HepG2 (cell line): ENCODE results near the gene BOD1. TPM values are rescaled to one million over a fixed set of nuclear protein-coding genes. Genes with fewer than 3 reads are reported as not detected.

ENCODE experiments used
- ATAC-seq: fragments of 200-7000 bp; cut with Tn5 transposase; 3 replicates; pipeline ENCODE4 v1.9.1; 2020; ENCODE audit warnings: mild to moderate bottlenecking, moderate library complexity
- BruUV-seq: library from RNA; stranded (reverse); fragments of 400-500 nt; replicated peaks from 2 replicates; lab custom pipeline; 2021; lab: Mats Ljungman, UMichigan
- CTCF ChIA-PET: fragments of 300-600 bp; formaldehyde crosslinking; extraction: SDS; loops from one replicate; lab custom pipeline; 2021; ENCODE audit warnings: low total read pairs, inconsistent platforms, low intra/inter-chr PET ratio; lab: Yijun Ruan, JAX
- POLR2A ChIA-PET: fragments of 350-600 bp; sonication (Branson Sonifier 250); formaldehyde crosslinking; loops from one replicate; lab custom pipeline; 2020; ENCODE audit warnings: antibody characterized with exemption, inconsistent platforms; lab: Yijun Ruan, JAX
- DNase-seq: peaks from one replicate; pipeline ENCODE4 v3.0.0-alpha.2; 2015; ENCODE audit warnings: low spot score
- FAIRE-seq: peaks from 3 replicates; lab custom pipeline; 2011; peaks lifted over from hg19 to GRCh38; lab: Jason Lieb, UNC
- H2AFZ ChIP-seq: one replicate; pipeline ENCODE4 v1.6.1; 2011; ENCODE audit warnings: low read length, inconsistent platforms
- H3K27ac ChIP-seq: fragments of 300-600 bp; 3 replicates; pipeline ENCODE4 v1.8.0; 2011; ENCODE audit warnings: mixed run types, mild to moderate bottlenecking, mixed read lengths, low read length, inconsistent platforms; ENCODE audit not compliant: insufficient read depth; ENCODE audit errors: extremely low read length
- H3K27me3 ChIP-seq, 2 experiments: fragments of 200-600 bp in 1 of 2; 2 replicates in 1 of 2; 3 replicates in 1 of 2; pipeline versions ENCODE4 v1.6.0 to v1.8.0; 2011; ENCODE audit warnings: low read length in 2 of 2, mild to moderate bottlenecking in 2 of 2, moderate library complexity in 2 of 2, inconsistent platforms in 1 of 2; ENCODE audit not compliant: insufficient read depth in 2 of 2, control insufficient read depth in 1 of 2
- H3K36me3 ChIP-seq, 2 experiments: fragments of 200-600 bp in 1 of 2; replicated peaks in 1 of 2; 2 replicates in 1 of 2; 3 replicates in 1 of 2; pipeline versions ENCODE4 v1.5.1 to v1.8.0; 2011; ENCODE audit warnings: low read length in 2 of 2, inconsistent platforms in 1 of 2; ENCODE audit not compliant: insufficient read depth in 2 of 2, control insufficient read depth in 1 of 2
- H3K4me1 ChIP-seq: 2 replicates; pipeline ENCODE4 v1.5.1; 2012; ENCODE audit warnings: low read length, inconsistent platforms; ENCODE audit not compliant: insufficient read depth
- H3K4me2 ChIP-seq: 2 replicates; pipeline ENCODE4 v1.6.0; 2011; ENCODE audit warnings: low read depth, low read length, inconsistent platforms
- H3K4me3 ChIP-seq, 3 experiments: fragments of 200-600 bp in 1 of 3; sonication (generic), shearing (Covaris generic) in 1 of 3; replicated peaks in 1 of 3; 2 replicates each; pipeline ENCODE4 v1.5.1; 2011 to 2016; ENCODE audit warnings: low read length in 3 of 3, inconsistent platforms in 2 of 3, low read depth in 2 of 3, mild to moderate bottlenecking in 2 of 3, control low read depth in 1 of 3, mixed read lengths in 1 of 3; ENCODE audit not compliant: insufficient read depth in 1 of 3
- H3K79me2 ChIP-seq: one replicate; pipeline ENCODE4 v1.6.1; 2011; ENCODE audit warnings: low read length, inconsistent platforms; ENCODE audit not compliant: insufficient read depth
- H3K9ac ChIP-seq: 2 replicates; pipeline ENCODE4 v1.6.0; 2011; ENCODE audit warnings: mild to moderate bottlenecking, low read depth, low read length, inconsistent platforms; ENCODE audit not compliant: insufficient read depth
- H3K9me3 ChIP-seq: 2 replicates; pipeline ENCODE4 v1.5.1; 2012; ENCODE audit warnings: mild to moderate bottlenecking, low read length
- H4K20me1 ChIP-seq: 2 replicates; pipeline ENCODE4 v1.6.0; 2011; ENCODE audit warnings: inconsistent platforms, mild to moderate bottlenecking, low read length, moderate library complexity; ENCODE audit not compliant: insufficient read depth
- JUNB ChIP-seq: sonication (generic); formaldehyde crosslinking; IDR thresholded peaks from 2 replicates; pipeline ENCODE4 v1.8.0; 2022; ENCODE audit warnings: missing genetic modification reagents, mild to moderate bottlenecking, borderline replicate concordance
- SYNCRIP ChIP-seq: fragments of 200-400 bp; formaldehyde crosslinking; IDR thresholded peaks from 2 replicates; pipeline ENCODE4 v1.6.1; 2018; ENCODE audit warnings: mild to moderate bottlenecking, low read depth, low read length; ENCODE audit not compliant: insufficient read depth
- ZEB1 ChIP-seq: IDR thresholded peaks from 2 replicates; pipeline ENCODE4 v1.6.1; 2012; ENCODE audit warnings: mild to moderate bottlenecking, low read depth, inconsistent platforms; ENCODE audit not compliant: insufficient replicate concordance
- ZNF17 ChIP-seq: sonication (generic); formaldehyde crosslinking; IDR thresholded peaks from 2 replicates; pipeline ENCODE4 v1.5.0; 2020; ENCODE audit warnings: mild to moderate bottlenecking, missing genetic modification reagents
- ZNF251 ChIP-seq: sonication (generic); formaldehyde crosslinking; IDR thresholded peaks from 2 replicates; pipeline ENCODE4 v1.9.0; 2021; ENCODE audit warnings: mild to moderate bottlenecking, missing genetic modification reagents
- ZNF460 ChIP-seq: sonication (generic); formaldehyde crosslinking; IDR thresholded peaks from 2 replicates; pipeline ENCODE4 v1.5.1; 2020; ENCODE audit warnings: missing genetic modification reagents, mild to moderate bottlenecking, borderline replicate concordance
- ZNF7 ChIP-seq: IDR thresholded peaks from 2 replicates; pipeline ENCODE4 v1.6.1; 2016; ENCODE audit warnings: missing biosample characterization, missing genetic modification reagents
- ZNF749 ChIP-seq: sonication (generic); formaldehyde crosslinking; IDR thresholded peaks from 2 replicates; pipeline ENCODE4 v1.8.0; 2022; ENCODE audit warnings: mild to moderate bottlenecking, missing genetic modification reagents, moderate library complexity, borderline replicate concordance
- ZSCAN31 ChIP-seq: sonication (generic); formaldehyde crosslinking; IDR thresholded peaks from 2 replicates; pipeline ENCODE4 v1.5.0; 2020; ENCODE audit warnings: low read depth, mild to moderate bottlenecking, missing genetic modification reagents
- WGBS: methylation state at CpG from one replicate; pipeline ENCODE4 v1.1.6; 2017; ENCODE audit warnings: low lambda C conversion rate; 5-methylcytosine and 5-hydroxymethylcytosine counted together
- in situ Hi-C: cut with HindIII; loops from 2 replicates; pipeline ENCODE4 v1.10.0; 2017; ENCODE audit warnings: low pct_unique_long_range_greater_than_20kb; ENCODE audit not compliant: extremely low pct_ligation_motif_present
- intact Hi-C: fragments of 100-400 bp; cut with micrococcal nuclease; formaldehyde crosslinking; loops from one replicate; pipeline ENCODE4 v1.10.0; 2022; ENCODE audit not compliant: unreplicated experiment
- polyA plus RNA-seq, 8 experiments: library from polyadenylated mRNA; depleted of rRNA in 3 of 8; stranded (reverse) in 7 of 8; unstranded in 1 of 8; fragments of >200 nt; fragmentation: Illumina TruSeq in 4 of 8; extraction: Trizol in 4 of 8; gene quantifications; 2 replicates each; pipeline versions ENCODE4 v1.2.1 to v1.2.3, GENCODE V29; 2011 to 2016; ENCODE audit warnings: low read depth in 4 of 8, missing spikeins in 1 of 8, mixed read lengths in 1 of 8; ENCODE audit not compliant: insufficient read depth in 1 of 8
- total RNA-seq, 5 experiments: library from RNA; depleted of rRNA; stranded (reverse); fragments of >200 nt; fragmentation: Illumina TruSeq; extraction: Trizol; gene quantifications; 2 replicates each; pipeline ENCODE4 v1.2.3, GENCODE V29; 2016; ENCODE audit warnings: low read depth in 1 of 5
- TF ChIP-seq, protein P1 (sequence below): sonication (generic); formaldehyde crosslinking; IDR thresholded peaks from 2 replicates; pipeline ENCODE4 v1.8.1; 2023; ENCODE audit warnings: mild to moderate bottlenecking, missing genetic modification reagents

Gene BOD1
- total and polyA plus RNA-seq, 2 of the 13 experiments (the other 11 are each of a cell fraction or from before 2014, with no cell fraction given), result 81.5 to 103 TPM

DNA sequence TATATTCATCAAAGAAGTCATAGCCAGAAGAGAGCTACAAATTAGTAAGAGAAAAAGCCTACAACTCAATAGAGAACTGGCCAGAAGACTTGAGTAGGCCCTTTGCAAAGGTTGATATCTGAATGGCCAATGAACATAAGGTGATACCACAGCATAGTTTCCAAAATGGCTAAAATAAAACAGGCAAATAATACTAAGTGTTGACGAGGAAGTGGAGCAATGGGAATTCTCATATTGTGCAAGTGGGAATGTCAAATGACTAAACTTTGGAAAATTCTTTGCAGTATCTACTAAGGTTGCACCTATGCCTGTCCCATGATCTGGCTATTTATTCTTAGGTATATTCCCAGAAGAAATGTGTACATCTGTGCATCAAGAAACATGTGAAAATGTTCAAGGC lies 48.3 kb downstream of the BOD1 start:
- H3K36me3 ChIP-seq, result no peaks in the 10 kb centered on the region
- H3K9ac ChIP-seq, result no peak overlapping the region
- ChIA-PET CTCF (no interaction called here), POLR2A (no interaction called here)
- H3K4me3 ChIP-seq, result no peak overlapping the region
- no peaks in the 10 kb centered on the region for H3K79me2 ChIP-seq
- ATAC-seq, result no peak
- H3K27ac ChIP-seq, result no peak overlapping the region
- DNase-seq, result no peak
- intact Hi-C loops, result no loop called here
- H3K9me3 ChIP-seq, result no peaks in the 10 kb centered on the region
- no peaks in the 10 kb centered on the region for H3K4me1 ChIP-seq
- no peak overlapping the region for H3K4me2 ChIP-seq
- peak; percentile 86 for TF ChIP-seq ZNF7
- TF ChIP-seq ZSCAN31 (CRISPR knock-in tag), result no peak
- 32% methylated on average over 1 of the region's 1 CpG for WGBS
- H3K27me3 ChIP-seq, result peaks cover 0 to 24% of the 10 kb centered on the region in 2 experiments; a peak in 2 of 5 replicates
- BruUV-seq, result no TSS peak
- H4K20me1 ChIP-seq, result no peaks in the 10 kb centered on the region
- H2AFZ ChIP-seq, result no peak overlapping the region
- in situ Hi-C loops, result loop anchor here (25.0 kb wide), 1 partner anchor 581 kb away; the partner anchor contains the start of gene ATP6V0E1
- no peak for FAIRE-seq

DNA sequence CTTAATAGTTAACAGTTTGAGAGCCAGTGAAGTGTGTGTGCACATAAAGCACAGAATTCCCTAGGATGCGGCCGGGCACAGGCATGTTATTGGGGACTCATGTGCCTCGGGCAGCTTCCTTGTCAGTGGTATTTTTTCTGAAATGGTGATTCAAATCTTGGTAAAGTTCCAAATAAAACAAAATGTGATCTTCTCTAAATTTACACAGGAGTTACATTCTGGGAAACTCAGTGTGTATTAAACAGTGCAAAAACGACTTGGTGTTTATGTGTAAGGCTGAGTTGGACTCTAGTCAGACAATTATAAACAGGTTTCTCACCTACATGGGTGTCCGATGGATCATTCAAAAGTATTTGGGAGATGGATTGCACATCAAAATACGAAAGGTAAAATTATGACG lies 48.9 kb downstream of the BOD1 start:
- DNase-seq, result no peak
- no peaks in the 10 kb centered on the region for H3K36me3 ChIP-seq
- H2AFZ ChIP-seq, result no peak overlapping the region
- no TSS peak for BruUV-seq
- no peaks in the 10 kb centered on the region for H4K20me1 ChIP-seq
- in situ Hi-C loops, result loop anchor here (25.0 kb wide), 1 partner anchor 580 kb away; the partner anchor contains the start of gene ATP6V0E1
- intact Hi-C loops, result no loop called here
- no peak overlapping the region for H3K27ac ChIP-seq
- FAIRE-seq, result no peak
- H3K4me3 ChIP-seq, result no peak overlapping the region
- 26% methylated on average over 7 of the region's 7 CpGs for WGBS
- POLR2A ChIA-PET, result no interaction called here
- no peaks in the 10 kb centered on the region for H3K9me3 ChIP-seq
- ATAC-seq, result no peak
- no peak overlapping the region for H3K9ac ChIP-seq
- CTCF ChIA-PET, result no interaction called here
- no peaks in the 10 kb centered on the region for H3K4me1 ChIP-seq
- no peak for TF ChIP-seq ZNF749
- TF ChIP-seq JUNB (CRISPR knock-in tag), result no peak
- TF ChIP-seq, protein P1, sequence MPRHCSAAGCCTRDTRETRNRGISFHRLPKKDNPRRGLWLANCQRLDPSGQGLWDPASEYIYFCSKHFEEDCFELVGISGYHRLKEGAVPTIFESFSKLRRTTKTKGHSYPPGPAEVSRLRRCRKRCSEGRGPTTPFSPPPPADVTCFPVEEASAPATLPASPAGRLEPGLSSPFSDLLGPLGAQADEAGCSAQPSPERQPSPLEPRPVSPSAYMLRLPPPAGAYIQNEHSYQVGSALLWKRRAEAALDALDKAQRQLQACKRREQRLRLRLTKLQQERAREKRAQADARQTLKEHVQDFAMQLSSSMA (CRISPR knock-in tag), result no peak
- no peak for TF ChIP-seq ZEB1
- no peak for TF ChIP-seq ZNF460 (CRISPR knock-in tag)
- TF ChIP-seq ZNF17 (CRISPR knock-in tag), result no peak
- TF ChIP-seq SYNCRIP, result no peak
- TF ChIP-seq ZNF251, result no peak
- TF ChIP-seq, all 625 proteins: peak for 0
- H3K79me2 ChIP-seq, result no peaks in the 10 kb centered on the region
- H3K27me3 ChIP-seq, result peaks cover 0 to 25% of the 10 kb centered on the region in 2 experiments; a peak in 2 of 5 replicates
- no peak overlapping the region for H3K4me2 ChIP-seq
